NB4 (cell line): Measurements from ENCODE around the gene SEMA6D.

Experiments used
- CTCF ChIP-seq: IDR thresholded peaks from one replicate; pipeline ENCODE4 v1.5.1; 2012; ENCODE audit warnings: low read depth, low read length
- POLR2A ChIP-seq: IDR thresholded peaks from 2 replicates; pipeline ENCODE4 v1.6.1; 2011; ENCODE audit warnings: mild to moderate bottlenecking; ENCODE audit not compliant: insufficient read length; ENCODE audit errors: extremely low read depth

GRCh38 chr15:47715402-47715801 lies 1.9 kb upstream of the SEMA6D start:
- TF ChIP-seq CTCF (no peak), POLR2A (no peak)
